IMR-90 (cell line): ENCODE results near the gene HOXB7. TPM values are rescaled to one million over a fixed set of nuclear protein-coding genes. Genes with fewer than 3 reads are reported as not detected.

Experiments
- ATAC-seq: fragments of 200-7000 bp; cut with Tn5 transposase; 2 replicates; pipeline ENCODE4 v1.9.1; 2020; ENCODE audit warnings: low read depth, mild to moderate bottlenecking, moderate library complexity
- BruUV-seq: library from RNA; stranded (reverse); fragments of 400-500 nt; replicated peaks from 2 replicates; lab custom pipeline; 2021; lab: Mats Ljungman, UMichigan
- CTCF ChIA-PET: fragments of 300-600 bp; formaldehyde crosslinking; extraction: SDS; loops from one replicate; lab custom pipeline; 2021; ENCODE audit warnings: antibody characterized with exemption; lab: Yijun Ruan, JAX
- POLR2A ChIA-PET: fragments of 300-600 bp; sonication (Branson Sonifier 250); formaldehyde crosslinking; loops from one replicate; lab custom pipeline; 2022; ENCODE audit warnings: antibody characterized with exemption; ENCODE audit not compliant: unreplicated experiment; lab: Charles Lee
- DNase-seq: peaks from one replicate; pipeline ENCODE4 v3.0.0; 2013
- H2AFZ ChIP-seq: replicated peaks from 2 replicates; pipeline ENCODE3; 2013; ENCODE audit warnings: low read length, mild to moderate bottlenecking; ENCODE audit not compliant: poor library complexity
- H2AK5ac ChIP-seq: 2 replicates; pipeline ENCODE4 v1.6.1; 2013; ENCODE audit warnings: low read depth, low read length, inconsistent platforms
- H2AK9ac ChIP-seq: replicated peaks from 2 replicates; pipeline ENCODE3; 2013; ENCODE audit warnings: mild to moderate bottlenecking, low read depth, low read length, moderate library complexity; ENCODE audit not compliant: poor library complexity
- H2BK120ac ChIP-seq: 2 replicates; pipeline ENCODE4 v1.6.1; 2013; ENCODE audit warnings: low read depth, low read length, inconsistent platforms
- H2BK15ac ChIP-seq: 3 replicates; pipeline ENCODE4 v1.6.1; 2013; ENCODE audit warnings: low read depth, low read length, inconsistent platforms
- H2BK20ac ChIP-seq: 2 replicates; pipeline ENCODE4 v1.6.1; 2013; ENCODE audit warnings: low read depth, mild to moderate bottlenecking, inconsistent platforms, low read length, moderate library complexity
- H2BK5ac ChIP-seq: 2 replicates; pipeline ENCODE4 v1.6.1; 2013; ENCODE audit warnings: mild to moderate bottlenecking, low read depth, low read length, inconsistent platforms; ENCODE audit not compliant: poor library complexity, severe bottlenecking
- H3K14ac ChIP-seq: replicated peaks from 2 replicates; pipeline ENCODE4 v1.6.1; 2013; ENCODE audit warnings: low read depth, low read length, inconsistent platforms
- H3K18ac ChIP-seq: 2 replicates; pipeline ENCODE4 v1.6.1; 2013; ENCODE audit warnings: low read depth, low read length, control low read depth
- H3K23ac ChIP-seq: 2 replicates; pipeline ENCODE4 v1.6.1; 2013; ENCODE audit warnings: low read depth, low read length, inconsistent platforms
- H3K27ac ChIP-seq: 2 replicates; pipeline ENCODE4 v1.5.1; 2013; ENCODE audit warnings: mild to moderate bottlenecking, control low read depth, low read length; ENCODE audit not compliant: insufficient read depth
- H3K27me3 ChIP-seq: 2 replicates; pipeline ENCODE4 v1.6.1; 2013; ENCODE audit warnings: low read length; ENCODE audit not compliant: control insufficient read depth, insufficient read depth
- H3K36me3 ChIP-seq: 2 replicates; pipeline ENCODE4 v1.6.1; 2013; ENCODE audit warnings: low read length, mixed read lengths; ENCODE audit not compliant: control insufficient read depth, insufficient read depth
- H3K4ac ChIP-seq: 2 replicates; pipeline ENCODE4 v1.6.1; 2013; ENCODE audit warnings: low read depth, low read length, inconsistent platforms
- H3K4me1 ChIP-seq: 2 replicates; pipeline ENCODE4 v1.6.1; 2013; ENCODE audit warnings: low read length, mixed read lengths; ENCODE audit not compliant: control insufficient read depth, insufficient read depth
- H3K4me2 ChIP-seq: 2 replicates; pipeline ENCODE4 v1.6.1; 2013; ENCODE audit warnings: low read depth, mild to moderate bottlenecking, control low read depth, low read length, moderate library complexity
- H3K4me3 ChIP-seq: 2 replicates; pipeline ENCODE4 v1.5.1; 2013; ENCODE audit warnings: low read depth, mild to moderate bottlenecking, control low read depth, low read length, moderate library complexity; ENCODE audit not compliant: insufficient read depth
- H3K56ac ChIP-seq: 2 replicates; pipeline ENCODE4 v1.6.1; 2013; ENCODE audit warnings: low read length, inconsistent platforms; ENCODE audit not compliant: insufficient read depth; ENCODE audit errors: extremely low read depth
- H3K79me1 ChIP-seq, 2 experiments: 2 replicates each; pipeline ENCODE4 v1.6.1; 2013; ENCODE audit warnings: low read length in 2 of 2, inconsistent platforms in 1 of 2, low read depth in 1 of 2
- H3K9ac ChIP-seq: 2 replicates; pipeline ENCODE4 v1.6.1; 2013; ENCODE audit warnings: low read depth, low read length, control low read depth
- H3K9me1 ChIP-seq: 2 replicates; pipeline ENCODE4 v1.6.1; 2013; ENCODE audit warnings: low read length, inconsistent platforms; ENCODE audit not compliant: insufficient read depth
- H3K9me3 ChIP-seq: 2 replicates; pipeline ENCODE4 v1.6.1; 2013; ENCODE audit warnings: low read length; ENCODE audit not compliant: control insufficient read depth, insufficient read depth
- H4K20me1 ChIP-seq: 2 replicates; pipeline ENCODE4 v1.6.1; 2013; ENCODE audit warnings: low read length, inconsistent platforms; ENCODE audit not compliant: insufficient read depth
- H4K5ac ChIP-seq: 2 replicates; pipeline ENCODE4 v1.6.1; 2013; ENCODE audit warnings: mild to moderate bottlenecking, low read depth, low read length, control low read depth
- H4K8ac ChIP-seq, 2 experiments: 2 replicates each; pipeline ENCODE4 v1.6.1; 2013; ENCODE audit warnings: low read depth in 2 of 2, low read length in 2 of 2, control low read depth in 1 of 2, inconsistent platforms in 1 of 2
- H4K91ac ChIP-seq: 2 replicates; pipeline ENCODE4 v1.6.1; 2013; ENCODE audit warnings: low read depth, low read length, inconsistent platforms; ENCODE audit not compliant: insufficient read depth
- BHLHE40 ChIP-seq: fragments of 150-350 bp; IDR thresholded peaks from 2 replicates; pipeline ENCODE4 v1.6.1; 2016; ENCODE audit warnings: mild to moderate bottlenecking, low read depth, low read length
- CEBPB ChIP-seq: IDR thresholded peaks from 2 replicates; pipeline ENCODE4 v1.6.1; 2012; ENCODE audit warnings: low read depth, low read length, improper control_type of control experiment
- CHD1 ChIP-seq: IDR thresholded peaks from 2 replicates; pipeline ENCODE4 v1.6.1; 2012; ENCODE audit warnings: low read depth, low read length, improper control_type of control experiment
- CTCF ChIP-seq: conservative IDR thresholded peaks from 2 replicates; pipeline ENCODE4 v1.5.1; 2012; ENCODE audit warnings: mild to moderate bottlenecking, low read depth, low read length, improper control_type of control experiment
- ELK1 ChIP-seq: fragments of 150-350 bp; IDR thresholded peaks from 2 replicates; pipeline ENCODE4 v1.6.1; 2016; ENCODE audit warnings: low read depth, mild to moderate bottlenecking, low read length, moderate library complexity, borderline replicate concordance
- FOS ChIP-seq: fragments of 150-350 bp; IDR thresholded peaks from 2 replicates; pipeline ENCODE4 v1.6.1; 2016; ENCODE audit warnings: low read depth, low read length
- MAFK ChIP-seq: IDR thresholded peaks from 2 replicates; pipeline ENCODE4 v1.6.1; 2012; ENCODE audit warnings: low read depth, low read length, improper control_type of control experiment
- MXI1 ChIP-seq: IDR thresholded peaks from 2 replicates; pipeline ENCODE4 v1.6.1; 2012; ENCODE audit warnings: low read depth, mild to moderate bottlenecking, low read length, moderate library complexity, borderline replicate concordance
- NFE2L2 ChIP-seq: fragments of 150-350 bp; IDR thresholded peaks from 2 replicates; pipeline ENCODE4 v1.6.1; 2016; ENCODE audit warnings: low read depth, mild to moderate bottlenecking, low read length
- POLR2A ChIP-seq: IDR thresholded peaks from 2 replicates; pipeline ENCODE4 v1.6.1; 2012; ENCODE audit warnings: mild to moderate bottlenecking, low read depth, low read length
- RAD21 ChIP-seq: IDR thresholded peaks from 2 replicates; pipeline ENCODE4 v1.6.1; 2012; ENCODE audit warnings: low read length, improper control_type of control experiment
- RCOR1 ChIP-seq: IDR thresholded peaks from 2 replicates; pipeline ENCODE4 v1.6.1; 2012; ENCODE audit warnings: mild to moderate bottlenecking, low read length, improper control_type of control experiment; ENCODE audit not compliant: insufficient replicate concordance
- RFX5 ChIP-seq: IDR thresholded peaks from 2 replicates; pipeline ENCODE4 v1.8.0; 2012; ENCODE audit warnings: low read depth, mild to moderate bottlenecking, low read length, moderate library complexity
- SMC3 ChIP-seq: fragments of 150-350 bp; IDR thresholded peaks from 2 replicates; pipeline ENCODE4 v1.6.1; 2016; ENCODE audit warnings: low read depth, mild to moderate bottlenecking, antibody characterized with exemption, low read length, moderate library complexity
- USF2 ChIP-seq: fragments of 150-350 bp; IDR thresholded peaks from 2 replicates; pipeline ENCODE4 v1.6.1; 2017; ENCODE audit warnings: mild to moderate bottlenecking, antibody characterized with exemption, low read length, low read depth
- WGBS, 2 experiments: methylation state at CpG; one replicate each; pipeline versions ENCODE4 v1.1.5 to v1.1.7; 2013; ENCODE audit warnings: missing lambda C conversion rate in 2 of 2; ENCODE audit not compliant: insufficient read length in 1 of 2; ENCODE audit errors: extremely low coverage in 2 of 2; 5-methylcytosine and 5-hydroxymethylcytosine counted together
- dilution Hi-C: fragments of 300-500 bp; cut with HindIII; formaldehyde crosslinking; loops from one replicate; pipeline ENCODE4 v1.14.3; 2018; ENCODE audit warnings: low sequenced_read_pairs; ENCODE audit not compliant: unreplicated experiment
- in situ Hi-C: fragments of 300-500 bp; cut with MboI; formaldehyde crosslinking; loops from 3 replicates; pipeline ENCODE4 v1.14.3; 2019; ENCODE audit warnings: low sequenced_read_pairs, inconsistent platforms, mixed read lengths
- intact Hi-C: fragments of 100-400 bp; cut with micrococcal nuclease; formaldehyde crosslinking; loops from 2 replicates; pipeline ENCODE4 v1.10.0; 2022
- polyA plus RNA-seq, 3 experiments: library from polyadenylated mRNA; depleted of rRNA; stranded (reverse); fragments of >200 nt; gene quantifications; 2 replicates each; pipeline ENCODE4 v1.2.3, GENCODE V29; 2012; ENCODE audit warnings: low replicate concordance in 1 of 3
- total RNA-seq: library from RNA; depleted of rRNA; stranded (reverse); fragments of >200 nt; gene quantifications from 2 replicates; pipeline ENCODE4 v1.2.3, GENCODE V29; 2012

HOXB7 gene
- total and polyA plus RNA-seq, 2 of the 4 experiments (the other 2 are of a cell fraction) = 1.8 to 6.7 TPM

DNA sequence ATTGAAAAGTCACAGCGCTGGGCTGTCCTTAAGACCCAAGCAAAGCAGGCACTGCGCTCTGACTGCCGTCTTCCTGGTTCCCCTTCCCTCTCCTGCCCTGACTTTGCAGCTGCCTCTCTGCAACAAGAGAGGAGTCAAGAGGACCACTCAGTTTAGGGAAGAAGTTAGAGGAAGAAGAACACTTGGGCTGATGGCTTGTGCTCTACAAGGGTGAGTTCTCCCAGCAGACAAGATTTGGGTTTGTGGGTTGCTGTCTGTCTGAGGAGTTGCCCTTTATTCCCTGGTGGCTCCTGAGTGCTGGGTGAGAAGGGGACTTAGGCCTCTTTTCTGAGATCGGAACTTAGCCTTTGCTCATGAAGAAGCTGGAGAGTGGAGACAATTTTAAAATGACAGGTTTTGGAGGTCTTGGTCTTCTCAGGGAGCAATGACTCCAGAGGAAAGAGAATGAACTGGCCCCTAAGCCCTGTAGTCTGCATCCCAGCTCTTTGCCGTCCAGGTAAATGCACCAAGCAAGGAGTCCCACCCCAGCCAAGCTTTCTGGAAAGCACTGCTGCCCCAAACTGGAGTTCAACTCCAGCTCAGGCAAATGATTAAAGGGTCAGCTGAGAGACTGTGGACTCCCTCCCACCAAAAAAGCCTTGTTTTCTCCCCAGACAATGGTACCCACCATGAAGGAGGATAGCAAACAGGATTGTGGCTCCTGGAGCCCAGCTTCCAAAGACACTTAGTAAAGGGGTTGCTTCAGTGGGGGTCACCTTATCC is 18.0 kb upstream of the HOXB7 start:
- Histone ChIP-seq H3K18ac (no peak overlapping the region), H4K20me1 (peaks cover 12% of the 10 kb centered on the region; the same call in 1 of the 2 replicates), H4K8ac (no peak overlapping the region), H2AFZ (no peak overlapping the region), H3K4me2 (no peak overlapping the region), H3K4ac (no peak overlapping the region), H2BK20ac (no peak overlapping the region), H2BK15ac (no peak overlapping the region), H3K56ac (no peak overlapping the region), H2AK9ac (no peak overlapping the region), H2AK5ac (no peak overlapping the region), H2BK5ac (no peak overlapping the region), H3K79me1 (no peaks in the 10 kb centered on the region), H3K27ac (no peak overlapping the region), H3K9me1 (no peaks in the 10 kb centered on the region), H3K23ac (no peak overlapping the region), H3K9ac (no peak overlapping the region), H3K27me3 (peaks cover 98% of the 10 kb centered on the region), H2BK120ac (no peak overlapping the region), H4K5ac (no peak overlapping the region), H3K4me3 (no peak overlapping the region), H4K91ac (no peak overlapping the region), H3K9me3 (peaks cover 34% of the 10 kb centered on the region), H3K36me3 (no peaks in the 10 kb centered on the region), H3K14ac (no peak overlapping the region), H3K4me1 (no peaks in the 10 kb centered on the region; the same call in 1 of the 2 replicates)
- in situ Hi-C loops (loop anchor here (10.0 kb wide), 1 partner anchor 464 kb away; no protein-coding TSS in a partner anchor), intact Hi-C loops (no loop called here), dilution Hi-C loops (no loop called here)
- no peak for ATAC-seq
- ChIA-PET CTCF (no interaction called here), POLR2A (no interaction called here)
- no peak for DNase-seq
- BruUV-seq = no TSS peak
- WGBS, 2 experiments = 20% methylated on average over 1 of the region's 5 CpGs; no CpG with 5 or more reads in 1 of the 2 experiments
- TF ChIP-seq MAFK (no peak), BHLHE40 (no peak), RFX5 (no peak), CHD1 (no peak), ELK1 (no peak), FOS (no peak), NFE2L2 (no peak), CEBPB (no peak), POLR2A (no peak), MXI1 (no peak), SMC3 (no peak), RCOR1 (no peak), RAD21 (no peak), CTCF (no peak), USF2 (no peak)
